ENCODE data around the gene BAX. TPM values are rescaled to one million over a fixed set of nuclear protein-coding genes. Genes with fewer than 3 reads are reported as not detected.

BAX gene
- total RNA-seq, 1 experiment from 2014 or later = 107 TPM

DNA sequence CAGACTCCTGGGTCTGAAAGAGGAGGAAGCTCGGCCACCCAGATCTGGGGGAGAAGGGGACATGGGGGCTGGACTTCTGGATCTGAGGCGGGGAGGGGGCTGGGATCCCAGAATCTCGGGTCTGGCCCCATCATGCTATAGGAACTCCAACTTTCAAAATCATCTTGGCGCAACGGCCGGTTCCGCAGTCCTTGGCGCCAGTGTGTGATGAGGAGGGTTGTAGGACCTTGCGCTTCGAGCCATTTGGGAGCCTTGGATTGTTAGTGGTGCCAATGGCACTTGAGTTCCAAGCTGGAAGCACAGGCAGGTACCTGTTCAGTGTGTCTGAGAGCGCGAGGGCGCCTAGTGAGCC, 39.3 kb downstream of the BAX start:
- ChIA-PET CTCF (interaction anchor here (0.8 to 2.9 kb wide), 31 partner anchors 11 to 482 kb away, joined by 3 to 51 read pairs (median 7); partner anchors contain the start of genes ALDH16A1, BAX, CGB7 and DHDH), POLR2A (interaction anchor here (0.6 to 2.5 kb wide), 14 partner anchors 10 to 458 kb away, joined by 3 to 16 read pairs (median 8); partner anchors contain the start of genes FTL, NTF4, PIH1D1 and PPP1R15A)
- Mint-ChIP-seq H3K4me3 (ENCODE audit: unreplicated experiment) (peak overlapping the region; percentile 99), H3K36me3 (ENCODE audit: insufficient read depth, unreplicated experiment) (peaks cover 61% of the 10 kb centered on the region), H3K4me1 (ENCODE audit: low read depth, unreplicated experiment) (peaks cover 20% of the 10 kb centered on the region), H3K27ac (ENCODE audit: unreplicated experiment) (peak overlapping the region; percentile 97), H3K9me3 (ENCODE audit: unreplicated experiment) (no peaks in the 10 kb centered on the region), H3K27me3 (ENCODE audit: insufficient read depth, unreplicated experiment) (no peaks in the 10 kb centered on the region)
- DNase-seq = no peak
- Histone ChIP-seq H3K4me1 (peaks cover 13% of the 10 kb centered on the region; the same call in 1 of the 2 replicates), H3K4me3 (ENCODE audit: low read depth, low read length) (peak overlapping the region; percentile 74), H3K27me3 (replicated peaks; ENCODE audit: control insufficient read depth, insufficient read depth, low read length) (no peaks in the 10 kb centered on the region), H3K9me3 (no peaks in the 10 kb centered on the region), H3K36me3 (ENCODE audit: control insufficient read depth, insufficient read depth, low read length) (no peaks in the 10 kb centered on the region; the same call in 1 of the 2 replicates)
- TF ChIP-seq, protein P1, sequence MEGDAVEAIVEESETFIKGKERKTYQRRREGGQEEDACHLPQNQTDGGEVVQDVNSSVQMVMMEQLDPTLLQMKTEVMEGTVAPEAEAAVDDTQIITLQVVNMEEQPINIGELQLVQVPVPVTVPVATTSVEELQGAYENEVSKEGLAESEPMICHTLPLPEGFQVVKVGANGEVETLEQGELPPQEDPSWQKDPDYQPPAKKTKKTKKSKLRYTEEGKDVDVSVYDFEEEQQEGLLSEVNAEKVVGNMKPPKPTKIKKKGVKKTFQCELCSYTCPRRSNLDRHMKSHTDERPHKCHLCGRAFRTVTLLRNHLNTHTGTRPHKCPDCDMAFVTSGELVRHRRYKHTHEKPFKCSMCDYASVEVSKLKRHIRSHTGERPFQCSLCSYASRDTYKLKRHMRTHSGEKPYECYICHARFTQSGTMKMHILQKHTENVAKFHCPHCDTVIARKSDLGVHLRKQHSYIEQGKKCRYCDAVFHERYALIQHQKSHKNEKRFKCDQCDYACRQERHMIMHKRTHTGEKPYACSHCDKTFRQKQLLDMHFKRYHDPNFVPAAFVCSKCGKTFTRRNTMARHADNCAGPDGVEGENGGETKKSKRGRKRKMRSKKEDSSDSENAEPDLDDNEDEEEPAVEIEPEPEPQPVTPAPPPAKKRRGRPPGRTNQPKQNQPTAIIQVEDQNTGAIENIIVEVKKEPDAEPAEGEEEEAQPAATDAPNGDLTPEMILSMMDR (IDR thresholded peaks at IDR 0.05; ENCODE audit: insufficient read depth in 1 of 2, low read depth in 1 of 2, low read length in 1 of 2, severe bottlenecking in 1 of 2, unreplicated experiment in 1 of 2) = no peak
- TSS peak; percentile 64 for BruUV-seq (replicated peaks)
- intact Hi-C loops (cut with micrococcal nuclease; ENCODE audit: unreplicated experiment) = loop anchor here (5.0 to 10.0 kb wide), 2 partner anchors 78 to 231 kb away; partner anchors contain the start of gene KCNA7

DNA sequence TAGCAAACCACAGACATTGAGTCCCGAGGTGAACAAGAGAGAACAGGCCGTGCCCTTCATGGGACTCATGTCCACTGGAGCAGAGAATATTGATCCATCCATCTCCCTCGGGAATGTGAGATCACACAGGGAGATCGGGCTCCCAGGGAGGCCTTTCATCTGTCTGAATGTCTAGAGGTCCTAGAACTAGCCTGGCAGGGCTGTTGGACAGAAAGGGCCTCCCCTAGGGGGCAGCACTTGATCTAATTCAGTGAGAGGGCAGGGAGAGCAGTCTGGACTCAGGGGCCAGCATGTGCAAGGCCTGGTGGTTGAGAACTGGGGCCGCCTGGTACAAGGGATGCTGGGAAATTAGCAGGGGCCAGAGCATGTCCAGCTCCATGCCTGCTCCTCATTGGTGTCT, 43.3 kb downstream of the BAX start:
- intact Hi-C loops (cut with micrococcal nuclease; ENCODE audit: unreplicated experiment) = loop anchor here (2.0 to 10.0 kb wide), 2 partner anchors 21 to 227 kb away; no protein-coding TSS in a partner anchor
- Mint-ChIP-seq H3K27ac (ENCODE audit: unreplicated experiment) (no peak overlapping the region), H3K4me1 (ENCODE audit: low read depth, unreplicated experiment) (peaks cover 9% of the 10 kb centered on the region), H3K4me3 (ENCODE audit: unreplicated experiment) (no peak overlapping the region), H3K36me3 (ENCODE audit: insufficient read depth, unreplicated experiment) (peaks cover 57% of the 10 kb centered on the region), H3K27me3 (ENCODE audit: insufficient read depth, unreplicated experiment) (no peaks in the 10 kb centered on the region), H3K9me3 (ENCODE audit: unreplicated experiment) (no peaks in the 10 kb centered on the region)
- Histone ChIP-seq H3K4me3 (ENCODE audit: low read depth, low read length) (no peak overlapping the region), H3K9me3 (no peaks in the 10 kb centered on the region), H3K4me1 (no peaks in the 10 kb centered on the region), H3K27me3 (replicated peaks; ENCODE audit: control insufficient read depth, insufficient read depth, low read length) (no peaks in the 10 kb centered on the region), H3K36me3 (ENCODE audit: control insufficient read depth, insufficient read depth, low read length) (no peaks in the 10 kb centered on the region; the same call in 1 of the 2 replicates)
- peak; percentile 79 for DNase-seq
- ChIA-PET POLR2A (no interaction called here), CTCF (interaction anchor here (0.5 to 1.8 kb wide), 6 partner anchors 20 to 548 kb away, joined by 3 to 5 read pairs (median 4); partner anchors contain the start of gene NTF4)
- BruUV-seq (replicated peaks) = no TSS peak
- TF ChIP-seq, protein P1 (IDR thresholded peaks at IDR 0.05; ENCODE audit: insufficient read depth in 1 of 2, low read depth in 1 of 2, low read length in 1 of 2, severe bottlenecking in 1 of 2, unreplicated experiment in 1 of 2) = peak; percentile 48 to 52

- intact Hi-C loops (cut with micrococcal nuclease; ENCODE audit: unreplicated experiment) = loop anchor here (2.0 to 10.0 kb wide), 2 partner anchors 19 to 225 kb away; no protein-coding TSS in a partner anchor
Observed at GRCh38 chr19:48999481-49000325, 45.0 kb downstream of the BAX start.

More at GRCh38 chr19:48999481-49000325, 45.0 kb downstream of the BAX start:
- Histone ChIP-seq H3K27me3 (replicated peaks; ENCODE audit: control insufficient read depth, insufficient read depth, low read length) (no peaks in the 10 kb centered on the region), H3K36me3 (ENCODE audit: control insufficient read depth, insufficient read depth, low read length) (no peaks in the 10 kb centered on the region; the same call in 1 of the 2 replicates), H3K4me3 (ENCODE audit: low read depth, low read length) (no peak overlapping the region), H3K4me1 (no peaks in the 10 kb centered on the region), H3K9me3 (no peaks in the 10 kb centered on the region)
- H3K9me3 Mint-ChIP-seq (ENCODE audit: unreplicated experiment) = no peaks in the 10 kb centered on the region
- no peak overlapping the region for H3K27ac Mint-ChIP-seq (ENCODE audit: unreplicated experiment)
- H3K4me1 Mint-ChIP-seq (ENCODE audit: low read depth, unreplicated experiment) = peaks cover 8% of the 10 kb centered on the region
- H3K4me3 Mint-ChIP-seq (ENCODE audit: unreplicated experiment) = no peak overlapping the region
- POLR2A ChIA-PET = interaction anchor here (0.5 to 0.9 kb wide), 3 partner anchors 8 to 40 kb away, joined by 3 read pairs; no protein-coding TSS in a partner anchor
- TF ChIP-seq, protein P1 (IDR thresholded peaks at IDR 0.05; ENCODE audit: insufficient read depth in 1 of 2, low read depth in 1 of 2, low read length in 1 of 2, severe bottlenecking in 1 of 2, unreplicated experiment in 1 of 2) = peak; percentile 70 to 75
- no TSS peak for BruUV-seq (replicated peaks)
- CTCF ChIA-PET = interaction anchor here (0.5 to 1.5 kb wide), 16 partner anchors 10 to 411 kb away, joined by 3 to 16 read pairs (median 5); partner anchors contain the start of gene CGB7
- peak; percentile 59 to 76 for DNase-seq
- H3K27me3 Mint-ChIP-seq (ENCODE audit: insufficient read depth, unreplicated experiment) = no peaks in the 10 kb centered on the region
- peaks cover 60% of the 10 kb centered on the region for H3K36me3 Mint-ChIP-seq (ENCODE audit: insufficient read depth, unreplicated experiment)

All from Caco-2 (cell line).